Upper lobe of left lung (tissue), 6 donors: ENCODE data around the gene SUMF1. TPM values are rescaled to one million over a fixed set of nuclear protein-coding genes. Genes with fewer than 3 reads are reported as not detected.
A peak's percentile ranks its signal among the peaks of the same experiment; 100 is the strongest.

ENCODE experiments used
- ATAC-seq, 2 donors: fragments of 200-7000 bp; cut with Tn5 transposase; one replicate each; pipeline ENCODE4 v1.9.1; 2022; ENCODE audit warnings: mild to moderate bottlenecking in 2 of 2, moderate library complexity in 2 of 2; ENCODE audit not compliant: low FRiP score in 2 of 2
- DNase-seq, 2 donors: peaks; one replicate each; pipeline ENCODE4 v3.0.0-alpha.2; 2019 to 2020
- H3K27ac ChIP-seq, 4 donors: fragments of 200-600 bp; sonication (generic); one replicate each; pipeline ENCODE4 v1.5.1; 2016 to 2019
- H3K27me3 ChIP-seq, 4 donors: fragments of 200-600 bp; sonication (generic); one replicate each; pipeline ENCODE4 v1.5.1; 2017 to 2019
- H3K36me3 ChIP-seq, 4 donors: fragments of 200-600 bp; sonication (generic); one replicate each; pipeline ENCODE4 v1.5.1; 2016 to 2019
- H3K4me1 ChIP-seq, 4 donors: fragments of 200-600 bp; sonication (generic); one replicate each; pipeline ENCODE4 v1.5.1; 2018 to 2019
- H3K4me3 ChIP-seq, 4 donors: fragments of 200-600 bp; sonication (generic); one replicate each; pipeline ENCODE4 v1.5.1; 2017 to 2019; ENCODE audit warnings: mild to moderate bottlenecking in 2 of 4, moderate library complexity in 1 of 4
- H3K9me3 ChIP-seq, 4 donors: fragments of 200-600 bp; sonication (generic); one replicate each; pipeline ENCODE4 v1.5.1; 2018 to 2019
- EP300 ChIP-seq, 4 donors: sonication (generic); formaldehyde crosslinking; IDR thresholded peaks; one replicate each; pipeline ENCODE4 v1.5.1; 2017; ENCODE audit warnings: antibody characterized with exemption in 4 of 4, control low read depth in 2 of 4
- POLR2A ChIP-seq, 4 donors: fragments of 450-650 bp; IDR thresholded peaks; one replicate each; pipeline ENCODE4 v1.5.1; 2016 to 2017; ENCODE audit warnings: antibody characterized with exemption in 4 of 4, mild to moderate bottlenecking in 2 of 4
- POLR2AphosphoS5 ChIP-seq, 2 donors: sonication (generic); formaldehyde crosslinking; IDR thresholded peaks; one replicate each; pipeline ENCODE4 v1.5.1; 2017; ENCODE audit warnings: antibody characterized with exemption in 2 of 2
- WGBS, 2 donors: methylation state at CpG; one replicate each; pipeline ENCODE4 v1.1.5; 2017 to 2018; 5-methylcytosine and 5-hydroxymethylcytosine counted together
- total RNA-seq, 6 donors: library from RNA; depleted of rRNA in 4 of 6; stranded (reverse); fragments of >200 nt in 4 of 6; gene quantifications; one replicate each; pipeline versions ENCODE4 v1.1.0 to v1.2.1, GENCODE V29; 2016 to 2021
- TF ChIP-seq, protein P1 (sequence below), 6 experiments: fragments of 450-650 bp in 4 of 6; fragments of 200-600 bp in 2 of 6; sonication (generic) in 2 of 6; IDR thresholded peaks; one replicate each; pipeline ENCODE4 v1.5.1; 2016 to 2019; ENCODE audit warnings: antibody characterized with exemption in 6 of 6
- donor health status: DM: no; HTN: no; CAD: no; lungs with moderate emphysema.
- donor health status: DM: no; HTN: yes; CAD: no; lungs with severe emphysema.

The SUMF1 gene
- total RNA-seq, 6 donors from 2014 or later: 34.5 to 63.0 (median 54.0) TPM

DNA sequence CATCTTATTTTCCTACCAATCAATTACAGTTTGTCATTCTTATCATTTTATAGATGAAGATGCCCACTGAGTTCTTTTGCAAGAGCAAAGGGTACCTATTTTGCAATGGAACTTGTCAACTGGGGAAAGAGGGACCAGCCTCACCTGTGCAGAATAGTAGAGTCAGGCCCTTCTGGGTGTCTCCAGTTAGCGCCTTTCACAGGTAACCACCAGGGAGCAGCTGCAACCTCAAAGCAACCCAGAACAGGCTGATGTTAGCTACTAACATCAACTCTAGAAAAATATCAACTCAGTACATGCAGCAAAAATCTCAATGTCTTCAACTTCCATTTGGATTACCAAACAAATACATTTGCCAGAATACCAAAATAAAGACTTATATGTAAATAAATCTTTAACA is 47.1 kb downstream of the SUMF1 start:
- H3K27ac ChIP-seq: no peak overlapping the region
- WGBS, 2 donors: 93 to 96% methylated on average over 1 of the region's 1 CpG
- H3K27me3 ChIP-seq: no peaks in the 10 kb centered on the region
- H3K9me3 ChIP-seq: no peaks in the 10 kb centered on the region
- no peak for TF ChIP-seq EP300 (IDR thresholded peaks at IDR 0.05)
- TF ChIP-seq, protein P1, sequence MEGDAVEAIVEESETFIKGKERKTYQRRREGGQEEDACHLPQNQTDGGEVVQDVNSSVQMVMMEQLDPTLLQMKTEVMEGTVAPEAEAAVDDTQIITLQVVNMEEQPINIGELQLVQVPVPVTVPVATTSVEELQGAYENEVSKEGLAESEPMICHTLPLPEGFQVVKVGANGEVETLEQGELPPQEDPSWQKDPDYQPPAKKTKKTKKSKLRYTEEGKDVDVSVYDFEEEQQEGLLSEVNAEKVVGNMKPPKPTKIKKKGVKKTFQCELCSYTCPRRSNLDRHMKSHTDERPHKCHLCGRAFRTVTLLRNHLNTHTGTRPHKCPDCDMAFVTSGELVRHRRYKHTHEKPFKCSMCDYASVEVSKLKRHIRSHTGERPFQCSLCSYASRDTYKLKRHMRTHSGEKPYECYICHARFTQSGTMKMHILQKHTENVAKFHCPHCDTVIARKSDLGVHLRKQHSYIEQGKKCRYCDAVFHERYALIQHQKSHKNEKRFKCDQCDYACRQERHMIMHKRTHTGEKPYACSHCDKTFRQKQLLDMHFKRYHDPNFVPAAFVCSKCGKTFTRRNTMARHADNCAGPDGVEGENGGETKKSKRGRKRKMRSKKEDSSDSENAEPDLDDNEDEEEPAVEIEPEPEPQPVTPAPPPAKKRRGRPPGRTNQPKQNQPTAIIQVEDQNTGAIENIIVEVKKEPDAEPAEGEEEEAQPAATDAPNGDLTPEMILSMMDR (IDR thresholded peaks at IDR 0.05): no peak
- TF ChIP-seq POLR2A (IDR thresholded peaks at IDR 0.05): no peak
- TF ChIP-seq POLR2AphosphoS5 (IDR thresholded peaks at IDR 0.05): no peak
- DNase-seq: no peak
- peaks cover 0 to 22% (median 9%) of the 10 kb centered on the region in 4 donors for H3K36me3 ChIP-seq
- peaks cover 0 to 3% (median 0%) of the 10 kb centered on the region in 4 donors for H3K4me1 ChIP-seq
- H3K4me3 ChIP-seq: no peak overlapping the region
- no peak for ATAC-seq

DNA sequence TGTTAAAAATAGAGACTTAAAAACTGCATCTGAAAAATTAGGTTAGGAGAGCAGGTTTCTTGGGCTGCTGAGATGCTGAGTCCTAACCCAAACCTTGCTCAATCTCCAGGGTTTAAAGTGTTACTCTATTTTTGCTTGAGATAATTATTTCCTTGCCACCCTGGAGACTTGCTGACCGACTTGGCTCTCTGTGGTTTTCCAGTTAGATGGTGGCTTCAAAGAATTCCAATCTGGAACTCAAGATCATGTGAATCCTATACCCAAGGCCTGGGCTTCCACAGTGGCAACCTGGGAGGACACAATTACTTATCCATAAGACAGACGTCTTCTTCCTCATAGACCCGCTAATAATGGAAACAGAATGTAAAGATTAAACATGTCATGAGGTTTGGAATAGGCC is 47.7 kb downstream of the SUMF1 start:
- ATAC-seq (no peak), DNase-seq (no peak)
- Histone ChIP-seq H3K4me1 (peaks cover 0 to 3% (median 0%) of the 10 kb centered on the region in 4 donors), H3K27me3 (no peaks in the 10 kb centered on the region), H3K36me3 (peaks cover 0 to 22% (median 9%) of the 10 kb centered on the region in 4 donors), H3K9me3 (no peaks in the 10 kb centered on the region), H3K27ac (no peak overlapping the region), H3K4me3 (no peak overlapping the region)
- TF ChIP-seq EP300 (IDR thresholded peaks at IDR 0.05): no peak
- TF ChIP-seq POLR2AphosphoS5 (IDR thresholded peaks at IDR 0.05): no peak
- TF ChIP-seq POLR2A (IDR thresholded peaks at IDR 0.05): no peak
- TF ChIP-seq, protein P1 (IDR thresholded peaks at IDR 0.05): no peak
- WGBS, 2 donors: 89 to 96% methylated on average over 3 of the region's 3 CpGs

DNA sequence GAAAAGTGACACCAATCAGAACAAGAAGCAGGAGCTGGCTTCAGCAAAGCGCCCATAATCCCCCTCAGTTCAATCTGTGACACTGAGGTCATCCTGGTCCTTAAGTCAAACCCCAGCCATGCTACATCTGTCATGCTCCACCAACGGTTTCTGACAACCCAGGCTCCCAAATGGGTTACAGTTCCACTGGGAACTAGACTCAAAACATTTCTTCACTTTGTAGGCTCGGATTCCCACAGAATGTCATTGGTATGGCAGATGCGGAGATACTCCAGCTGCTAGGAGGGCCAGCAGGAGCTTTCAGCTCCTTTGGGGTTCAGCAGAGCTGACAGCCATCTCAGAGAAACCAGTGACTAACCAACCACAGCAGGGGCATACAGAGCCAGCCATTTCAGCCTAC is 48.9 kb downstream of the SUMF1 start:
- peak overlapping the region in 1 of 4 donors; percentile 26 for H3K27ac ChIP-seq
- H3K36me3 ChIP-seq: peaks cover 0 to 22% (median 9%) of the 10 kb centered on the region in 4 donors
- H3K9me3 ChIP-seq: no peaks in the 10 kb centered on the region
- H3K4me1 ChIP-seq: peaks cover 0 to 3% (median 0%) of the 10 kb centered on the region in 4 donors
- TF ChIP-seq POLR2AphosphoS5 (IDR thresholded peaks at IDR 0.05): peak in 1 of 2 donors; percentile 21
- no peak for TF ChIP-seq POLR2A (IDR thresholded peaks at IDR 0.05)
- peak in 1 of 4 donors; percentile 16 for TF ChIP-seq EP300 (IDR thresholded peaks at IDR 0.05)
- WGBS, 2 donors: 76 to 86% methylated on average over 3 to 4 of the region's 4 CpGs
- ATAC-seq: no peak
- H3K27me3 ChIP-seq: no peaks in the 10 kb centered on the region
- DNase-seq: no peak
- H3K4me3 ChIP-seq: no peak overlapping the region

DNA sequence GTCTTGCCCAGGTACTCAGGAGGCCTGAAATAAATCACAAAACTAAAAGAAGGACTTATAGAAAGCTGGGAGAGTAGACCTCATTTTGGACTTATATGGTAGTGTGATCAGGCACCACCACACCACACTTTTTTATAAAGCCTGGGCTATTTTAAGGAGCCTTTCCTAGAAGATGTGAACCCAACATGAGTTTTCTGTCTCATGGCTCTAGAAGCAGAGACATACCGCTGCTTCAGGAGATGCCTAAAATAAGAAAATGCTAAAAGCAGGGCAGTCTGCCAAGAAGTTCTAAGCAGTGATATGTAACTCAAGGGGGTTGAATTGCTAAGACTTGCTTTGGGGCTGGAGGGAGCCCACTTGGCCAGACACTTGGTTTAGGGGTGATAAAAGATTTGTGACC is 49.6 kb downstream of the SUMF1 start:
- ATAC-seq: no peak
- peaks cover 0 to 25% (median 9%) of the 10 kb centered on the region in 4 donors for H3K36me3 ChIP-seq
- 70 to 80% methylated on average over 1 of the region's 1 CpG for WGBS, 2 donors

DNA sequence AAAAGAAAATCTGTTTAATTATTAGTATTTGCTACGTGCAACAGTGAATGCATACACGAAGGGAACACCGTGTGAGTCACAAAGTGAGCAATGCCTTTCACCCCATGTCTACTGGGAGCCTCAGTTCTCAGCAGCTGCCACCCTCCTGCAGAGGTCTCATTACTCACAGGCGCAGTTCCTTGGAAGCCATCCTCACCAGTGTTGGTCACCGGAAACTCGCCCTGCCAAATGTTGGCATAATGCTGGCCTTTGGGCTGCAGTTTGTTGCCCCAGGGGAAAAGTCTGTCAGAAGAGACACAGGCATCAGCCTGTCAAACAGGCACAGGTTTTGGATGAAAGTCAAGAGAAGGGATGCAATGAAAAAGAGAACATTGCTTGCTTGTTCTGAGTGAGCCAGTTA is 50.1 kb downstream of the SUMF1 start:
- no peak for TF ChIP-seq POLR2A (IDR thresholded peaks at IDR 0.05)
- TF ChIP-seq EP300 (IDR thresholded peaks at IDR 0.05): no peak
- TF ChIP-seq, protein P1 (IDR thresholded peaks at IDR 0.05): no peak
- TF ChIP-seq POLR2AphosphoS5 (IDR thresholded peaks at IDR 0.05): no peak
- 77 to 92% methylated on average over 6 of the region's 6 CpGs for WGBS, 2 donors
- peaks cover 0 to 3% (median 0%) of the 10 kb centered on the region in 4 donors for H3K4me1 ChIP-seq
- H3K4me3 ChIP-seq: no peak overlapping the region
- no peaks in the 10 kb centered on the region for H3K9me3 ChIP-seq
- ATAC-seq (no peak), DNase-seq (no peak)
- no peak overlapping the region for H3K27ac ChIP-seq
- H3K36me3 ChIP-seq: peaks cover 0 to 26% (median 9%) of the 10 kb centered on the region in 4 donors
- no peaks in the 10 kb centered on the region for H3K27me3 ChIP-seq

More for the DNA sequence above, 49.6 kb downstream of the SUMF1 start:
- no peak for TF ChIP-seq POLR2A (IDR thresholded peaks at IDR 0.05)
- no peak for TF ChIP-seq EP300 (IDR thresholded peaks at IDR 0.05)
- TF ChIP-seq, protein P1 (IDR thresholded peaks at IDR 0.05): no peak
- no peak for TF ChIP-seq POLR2AphosphoS5 (IDR thresholded peaks at IDR 0.05)
- Histone ChIP-seq H3K9me3 (no peaks in the 10 kb centered on the region), H3K4me3 (no peak overlapping the region), H3K27ac (no peak overlapping the region), H3K27me3 (no peaks in the 10 kb centered on the region), H3K4me1 (peaks cover 0 to 3% (median 0%) of the 10 kb centered on the region in 4 donors)
- DNase-seq: no peak
